Measurements from ENCODE around the gene TPK1. TPM values are rescaled to one million over a fixed set of nuclear protein-coding genes. Genes with fewer than 3 reads are reported as not detected.

Gene TPK1
- polyA plus RNA-seq, 3 donors from 2014 or later: 15.8 to 18.2 (median 16.7) TPM

GRCh38 chr7:144474800-144475615 lies 360.8 kb downstream of the TPK1 start:
- Mint-ChIP-seq H3K36me3 (peaks cover 0 to 7% (median 0%) of the 10 kb centered on the region in 3 donors), H3K27me3 (ENCODE audit: low read depth in 3 of 3) (peaks cover 0 to 3% (median 1%) of the 10 kb centered on the region in 3 donors), H3K27ac (no peak overlapping the region), H3K9me3 (peaks cover 0 to 2% (median 0%) of the 10 kb centered on the region in 6 donors), H3K4me3 (no peak overlapping the region), H3K4me1 (no peaks in the 10 kb centered on the region)
- DNase-seq: no peak

GRCh38 chr7:144474363-144474762 lies 361.5 kb downstream of the TPK1 start:
- Mint-ChIP-seq H3K36me3 (peaks cover 0 to 8% (median 0%) of the 10 kb centered on the region in 3 donors), H3K4me3 (no peak overlapping the region)

GRCh38 chr7:144473908-144474307 lies 361.9 kb downstream of the TPK1 start:
- Mint-ChIP-seq H3K4me3 (no peak overlapping the region), H3K4me1 (no peaks in the 10 kb centered on the region), H3K9me3 (peaks cover 0 to 2% (median 0%) of the 10 kb centered on the region in 6 donors), H3K27me3 (ENCODE audit: low read depth in 3 of 3) (peaks cover 0 to 3% (median 1%) of the 10 kb centered on the region in 3 donors), H3K27ac (no peak overlapping the region), H3K36me3 (peaks cover 0 to 10% (median 0%) of the 10 kb centered on the region in 3 donors)
- DNase-seq: no peak

More at GRCh38 chr7:144474363-144474762, 361.5 kb downstream of the TPK1 start:
- Mint-ChIP-seq H3K27ac (no peak overlapping the region), H3K9me3 (peaks cover 0 to 2% (median 0%) of the 10 kb centered on the region in 6 donors), H3K4me1 (no peaks in the 10 kb centered on the region), H3K27me3 (ENCODE audit: low read depth in 3 of 3) (peaks cover 0 to 3% (median 1%) of the 10 kb centered on the region in 3 donors)
- DNase-seq: no peak

GRCh38 chr7:144470078-144470477 lies 365.8 kb downstream of the TPK1 start:
- Mint-ChIP-seq H3K4me1 (no peaks in the 10 kb centered on the region), H3K9me3 (peaks cover 0 to 2% (median 0%) of the 10 kb centered on the region in 6 donors), H3K27me3 (ENCODE audit: low read depth in 3 of 3) (peaks cover 1 to 3% (median 3%) of the 10 kb centered on the region in 3 donors), H3K4me3 (no peak overlapping the region), H3K27ac (no peak overlapping the region), H3K36me3 (peaks cover 5 to 21% (median 13%) of the 10 kb centered on the region in 3 donors)
- DNase-seq: no peak

GRCh38 chr7:144468990-144469732 lies 366.7 kb downstream of the TPK1 start:
- no peak for DNase-seq
- Mint-ChIP-seq H3K36me3 (peaks cover 5 to 23% (median 13%) of the 10 kb centered on the region in 3 donors), H3K27ac (no peak overlapping the region), H3K4me3 (no peak overlapping the region), H3K9me3 (peaks cover 0 to under 1% (median 0%) of the 10 kb centered on the region in 6 donors), H3K4me1 (no peaks in the 10 kb centered on the region), H3K27me3 (ENCODE audit: low read depth in 3 of 3) (peaks cover 1 to 3% (median 2%) of the 10 kb centered on the region in 3 donors)

- no peak overlapping the region for H3K27ac Mint-ChIP-seq
Observed at GRCh38 chr7:144459635-144460034, 376.2 kb downstream of the TPK1 start.

GRCh38 chr7:144455040-144455404 lies 380.8 kb downstream of the TPK1 start:
- no peak overlapping the region for H3K4me3 Mint-ChIP-seq
- no peak overlapping the region for H3K27ac Mint-ChIP-seq
- H3K36me3 Mint-ChIP-seq: peaks cover 18 to 36% (median 22%) of the 10 kb centered on the region in 3 donors

More at GRCh38 chr7:144459635-144460034, 376.2 kb downstream of the TPK1 start:
- H3K27me3 Mint-ChIP-seq (ENCODE audit: low read depth in 3 of 3): no peaks in the 10 kb centered on the region
- peaks cover 35 to 49% (median 42%) of the 10 kb centered on the region in 3 donors for H3K36me3 Mint-ChIP-seq
- H3K4me3 Mint-ChIP-seq: no peak overlapping the region
- no peaks in the 10 kb centered on the region for H3K4me1 Mint-ChIP-seq
- DNase-seq: no peak
- peaks cover 0 to 12% (median 1%) of the 10 kb centered on the region in 6 donors for H3K9me3 Mint-ChIP-seq

GRCh38 chr7:144454256-144455039 lies 381.4 kb downstream of the TPK1 start:
- H3K27ac Mint-ChIP-seq: no peak overlapping the region
- H3K9me3 Mint-ChIP-seq: peaks cover 0 to 4% (median 1%) of the 10 kb centered on the region in 6 donors
- H3K27me3 Mint-ChIP-seq (ENCODE audit: low read depth in 3 of 3): no peaks in the 10 kb centered on the region
- H3K36me3 Mint-ChIP-seq: peaks cover 13 to 30% (median 18%) of the 10 kb centered on the region in 3 donors
- H3K4me1 Mint-ChIP-seq: peaks cover 0 to 2% of the 10 kb centered on the region in 2 donors
- DNase-seq: no peak
- H3K4me3 Mint-ChIP-seq: no peak overlapping the region

More at GRCh38 chr7:144455040-144455404, 380.8 kb downstream of the TPK1 start:
- DNase-seq: no peak
- H3K27me3 Mint-ChIP-seq (ENCODE audit: low read depth in 3 of 3): no peaks in the 10 kb centered on the region
- H3K4me1 Mint-ChIP-seq: peaks cover 0 to 2% of the 10 kb centered on the region in 2 donors
- H3K9me3 Mint-ChIP-seq: peaks cover 0 to 5% (median 1%) of the 10 kb centered on the region in 6 donors

GRCh38 chr7:144452064-144452463 lies 383.8 kb downstream of the TPK1 start:
- no peak for DNase-seq
- H3K36me3 Mint-ChIP-seq: peaks cover 12 to 21% (median 13%) of the 10 kb centered on the region in 3 donors
- no peaks in the 10 kb centered on the region for H3K27me3 Mint-ChIP-seq (ENCODE audit: low read depth in 3 of 3)
- peaks cover 0 to 2% of the 10 kb centered on the region in 2 donors for H3K4me1 Mint-ChIP-seq
- H3K27ac Mint-ChIP-seq: no peak overlapping the region
- peaks cover 0 to 4% (median 0%) of the 10 kb centered on the region in 6 donors for H3K9me3 Mint-ChIP-seq
- no peak overlapping the region for H3K4me3 Mint-ChIP-seq

- H3K36me3 Mint-ChIP-seq: no peaks in the 10 kb centered on the region
Observed at GRCh38 chr7:144445590-144445989, 390.3 kb downstream of the TPK1 start.

GRCh38 chr7:144439717-144440205 lies 396.1 kb downstream of the TPK1 start:
- no peaks in the 10 kb centered on the region for H3K27me3 Mint-ChIP-seq (ENCODE audit: low read depth in 3 of 3)
- H3K36me3 Mint-ChIP-seq: no peaks in the 10 kb centered on the region
- H3K4me1 Mint-ChIP-seq: no peaks in the 10 kb centered on the region
- peaks cover 0 to 3% (median 0%) of the 10 kb centered on the region in 6 donors for H3K9me3 Mint-ChIP-seq
- H3K4me3 Mint-ChIP-seq: no peak overlapping the region
- no peak for DNase-seq
- no peak overlapping the region for H3K27ac Mint-ChIP-seq

More at GRCh38 chr7:144445590-144445989, 390.3 kb downstream of the TPK1 start:
- H3K27me3 Mint-ChIP-seq (ENCODE audit: low read depth in 3 of 3): no peaks in the 10 kb centered on the region
- no peaks in the 10 kb centered on the region for H3K4me1 Mint-ChIP-seq
- H3K4me3 Mint-ChIP-seq: no peak overlapping the region
- no peaks in the 10 kb centered on the region for H3K9me3 Mint-ChIP-seq
- DNase-seq: no peak
- no peak overlapping the region for H3K27ac Mint-ChIP-seq

- H3K9me3 Mint-ChIP-seq: peaks cover 0 to 3% (median 0%) of the 10 kb centered on the region in 6 donors
- no peak overlapping the region for H3K4me3 Mint-ChIP-seq
- H3K4me1 Mint-ChIP-seq: no peaks in the 10 kb centered on the region
- no peaks in the 10 kb centered on the region for H3K27me3 Mint-ChIP-seq (ENCODE audit: low read depth in 3 of 3)
- no peak for DNase-seq
- H3K27ac Mint-ChIP-seq: no peak overlapping the region
- H3K36me3 Mint-ChIP-seq: no peaks in the 10 kb centered on the region
Observed at GRCh38 chr7:144438759-144439158, 397.1 kb downstream of the TPK1 start.

Measured in immature natural killer cell (primary cell).